HG03103 (cell line): ENCODE measurements around the gene METTL24.
"Not testable (repeated sequence)": the region's sequence is repeated elsewhere in the genome, so short reads cannot be mapped to it uniquely, and the experiment has no call there.

Source experiments
- ATAC-seq: cut with Tn5 transposase; IDR thresholded peaks from one replicate; pipeline ENCODE4 v1.9.1; 2021; ENCODE audit warnings: low read depth; ENCODE audit not compliant: unreplicated experiment

Gene METTL24

DNA sequence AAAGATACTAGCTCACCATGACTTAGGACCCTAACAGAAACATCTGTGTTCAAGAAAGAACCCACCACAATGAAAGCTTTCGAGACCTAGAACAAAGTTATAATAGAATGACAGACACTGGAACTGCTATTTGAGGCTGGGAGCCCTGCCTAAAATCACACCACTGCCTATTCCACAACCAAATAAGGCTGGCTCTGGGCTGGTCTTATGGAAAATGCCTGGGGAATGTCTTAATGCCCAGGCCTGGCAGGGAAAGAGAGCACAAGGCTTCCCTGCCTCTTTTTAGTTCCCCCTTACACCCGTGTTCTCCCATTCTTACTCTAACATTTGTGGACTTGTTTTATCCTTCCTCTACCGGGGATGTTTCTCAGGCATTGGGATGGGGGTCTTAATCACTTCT is 5.6 kb upstream of the METTL24 start:
- ATAC-seq: no peak

GRCh38 chr6:110360676-110361075 is 2.5 kb upstream of the METTL24 start:
- ATAC-seq: no peak

DNA sequence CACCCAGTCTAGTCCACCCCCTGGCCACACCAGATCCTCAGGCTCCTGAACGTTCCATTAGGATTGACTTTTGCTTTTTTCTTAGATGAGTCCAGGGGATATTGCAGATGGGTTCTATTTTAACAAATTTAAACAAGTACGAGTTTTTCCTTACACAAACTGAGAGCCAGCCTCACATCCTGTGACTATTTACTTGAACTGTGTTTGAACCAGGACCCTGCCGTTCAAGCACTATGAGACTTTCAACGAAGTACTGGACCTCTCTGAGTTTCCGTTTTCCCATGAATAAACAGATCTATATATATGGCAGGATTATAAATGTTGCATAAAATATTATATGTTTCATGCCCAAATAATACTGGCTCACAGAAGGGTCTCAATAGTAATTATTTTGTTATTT is 1.4 kb upstream of the METTL24 start:
- no peak for ATAC-seq

DNA sequence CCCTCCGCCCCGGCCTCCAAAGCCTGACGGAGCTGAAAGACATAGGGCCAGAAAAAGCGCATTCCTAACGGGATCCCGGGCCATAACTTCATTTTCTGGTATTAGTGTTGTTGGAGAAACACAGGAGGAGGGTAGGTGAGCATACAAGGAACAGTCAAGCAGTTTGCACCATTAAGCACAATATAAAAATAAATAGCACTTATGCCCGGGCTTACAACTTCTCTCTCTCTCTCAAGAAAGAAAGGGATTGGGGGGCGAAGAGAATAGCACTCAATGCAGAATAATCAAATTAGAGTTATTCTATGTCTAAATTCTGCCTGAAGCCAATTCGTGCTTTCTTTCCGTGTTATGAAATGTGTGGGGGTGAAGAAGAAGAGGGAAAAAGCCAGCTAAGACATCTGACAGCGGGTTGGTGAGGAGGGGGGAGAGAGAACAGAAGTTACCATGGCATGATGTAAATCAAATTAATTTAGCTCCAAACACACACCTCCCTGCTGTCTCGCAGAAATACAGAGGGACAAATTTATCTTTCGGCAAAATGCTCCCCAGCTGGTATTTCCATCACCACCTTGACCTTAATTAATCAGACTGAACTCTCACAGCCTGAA is 508 bp upstream of the METTL24 start:
- no peak for ATAC-seq

DNA sequence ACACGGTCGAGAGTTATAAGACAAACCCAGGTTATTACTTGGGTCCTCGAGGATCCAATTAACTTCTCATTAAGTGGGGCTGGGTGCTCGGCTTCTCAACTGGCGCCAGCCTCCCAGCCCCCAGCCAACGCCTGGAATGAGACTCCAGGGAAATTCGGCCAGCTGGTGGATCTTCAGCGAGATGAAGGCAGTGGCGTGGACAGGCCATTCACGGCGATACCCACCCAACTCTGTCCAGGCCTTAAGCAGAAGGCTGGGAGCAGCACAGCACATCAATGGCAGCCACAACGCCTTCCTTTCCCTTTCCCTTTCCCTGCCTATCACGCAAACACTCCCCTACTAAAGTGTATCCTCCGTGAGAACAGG is 868 bp downstream of the METTL24 start:
- no peak for ATAC-seq

DNA sequence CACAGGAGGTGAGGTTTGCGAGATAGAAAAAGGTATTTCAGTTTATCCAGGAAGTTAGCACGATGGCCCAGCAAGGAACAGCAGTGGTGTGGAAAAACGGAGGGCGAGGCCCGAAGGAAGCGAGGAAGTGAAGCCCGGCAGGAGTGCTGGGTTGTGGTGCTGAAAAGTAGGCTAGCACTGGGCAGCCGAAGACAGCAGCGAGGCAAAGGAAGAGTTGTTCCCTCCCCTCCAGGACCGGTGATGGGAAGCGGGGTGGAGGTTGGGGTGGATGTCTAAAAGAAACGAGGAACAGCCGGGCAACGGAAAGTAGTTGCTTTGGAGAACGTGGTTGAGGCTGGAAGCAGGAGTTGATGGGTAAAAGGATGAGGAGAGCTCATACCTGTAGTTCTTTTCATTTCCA is 1.4 kb downstream of the METTL24 start:
- no peak for ATAC-seq

DNA sequence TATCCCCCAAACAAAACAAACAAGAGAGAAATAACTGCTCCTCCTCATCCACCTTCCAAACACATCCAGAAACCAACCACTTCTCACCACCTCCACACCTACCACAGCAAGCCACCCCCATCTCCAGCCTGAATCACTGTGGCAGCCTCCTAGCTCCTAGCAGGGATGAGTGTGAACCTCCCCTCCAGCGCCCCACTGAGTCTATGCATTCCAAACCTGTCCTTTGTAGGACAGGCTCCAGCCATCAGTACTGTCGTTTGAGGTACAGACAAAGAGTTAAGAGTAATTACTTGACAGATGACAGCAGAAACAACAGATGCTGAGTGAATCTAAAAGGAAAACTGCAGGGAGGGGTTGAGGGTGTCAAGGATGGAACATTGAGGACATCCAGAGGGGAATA is 2.4 kb downstream of the METTL24 start:
- no peak for ATAC-seq

DNA sequence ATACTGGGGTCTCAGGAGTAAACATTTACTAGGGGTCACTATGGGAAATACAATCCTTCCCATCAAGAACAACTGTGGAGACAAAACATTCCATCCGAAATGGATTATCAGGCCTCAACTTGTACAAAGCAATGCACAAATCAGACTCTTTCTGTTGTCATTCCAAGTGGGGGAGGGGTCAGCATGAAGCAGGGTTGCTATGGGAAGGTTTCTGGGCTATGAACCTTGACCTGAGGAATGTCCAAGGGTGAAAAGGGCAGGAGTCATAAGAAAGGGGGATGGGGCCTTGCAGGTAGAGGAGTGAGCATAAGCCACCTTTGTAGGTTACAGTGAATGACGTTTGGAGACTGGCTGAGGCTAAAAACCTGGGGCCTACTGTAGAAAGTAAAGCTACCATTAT is 3.1 kb downstream of the METTL24 start:
- ATAC-seq: no peak

GRCh38 chr6:110354153-110354552 is 4.0 kb downstream of the METTL24 start:
- ATAC-seq: no peak

GRCh38 chr6:110353457-110354001 is 4.6 kb downstream of the METTL24 start:
- no peak for ATAC-seq

GRCh38 chr6:110352563-110353262 is 5.4 kb downstream of the METTL24 start:
- ATAC-seq: no peak

GRCh38 chr6:110351986-110352385 is 6.2 kb downstream of the METTL24 start:
- no peak for ATAC-seq

DNA sequence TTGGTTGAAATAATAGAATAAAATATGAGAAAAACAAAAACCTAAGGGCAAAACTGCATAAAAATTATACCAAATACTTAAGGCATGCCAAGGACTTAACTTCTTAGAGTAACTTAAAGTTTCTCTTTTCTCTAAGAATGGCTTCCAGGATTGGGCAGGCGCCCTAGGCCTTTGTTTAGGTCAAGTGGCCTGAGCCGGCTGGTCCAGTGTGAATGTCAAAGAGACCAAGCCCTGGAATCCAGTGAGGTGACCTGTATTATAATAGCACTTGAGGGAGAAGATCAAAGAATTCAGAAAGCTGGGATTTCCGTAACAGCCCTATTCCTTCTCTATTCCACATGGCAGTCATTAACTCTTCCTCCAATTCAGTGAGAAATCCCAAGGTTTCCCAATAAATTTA is 6.6 kb downstream of the METTL24 start:
- no peak for ATAC-seq

DNA sequence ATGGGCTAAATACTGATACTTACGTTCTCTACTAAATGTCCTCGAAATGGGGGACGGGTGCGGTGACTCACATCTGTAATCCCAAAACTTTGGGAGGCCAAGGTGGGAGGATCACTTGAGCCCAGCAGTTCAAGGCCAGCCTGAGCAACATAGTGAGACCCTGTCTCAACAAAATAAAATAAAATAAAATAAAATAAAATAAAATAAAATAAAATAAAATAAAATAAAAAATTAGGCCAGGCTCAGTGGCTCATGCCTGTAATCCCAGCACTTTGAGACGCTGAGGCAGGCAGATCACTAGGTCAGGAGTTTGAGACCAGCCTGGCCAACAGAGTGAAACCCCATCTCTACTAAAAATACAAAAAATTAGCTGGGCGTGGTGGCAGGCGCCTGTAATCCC is 7.6 kb downstream of the METTL24 start:
- not testable (repeated sequence) for ATAC-seq

DNA sequence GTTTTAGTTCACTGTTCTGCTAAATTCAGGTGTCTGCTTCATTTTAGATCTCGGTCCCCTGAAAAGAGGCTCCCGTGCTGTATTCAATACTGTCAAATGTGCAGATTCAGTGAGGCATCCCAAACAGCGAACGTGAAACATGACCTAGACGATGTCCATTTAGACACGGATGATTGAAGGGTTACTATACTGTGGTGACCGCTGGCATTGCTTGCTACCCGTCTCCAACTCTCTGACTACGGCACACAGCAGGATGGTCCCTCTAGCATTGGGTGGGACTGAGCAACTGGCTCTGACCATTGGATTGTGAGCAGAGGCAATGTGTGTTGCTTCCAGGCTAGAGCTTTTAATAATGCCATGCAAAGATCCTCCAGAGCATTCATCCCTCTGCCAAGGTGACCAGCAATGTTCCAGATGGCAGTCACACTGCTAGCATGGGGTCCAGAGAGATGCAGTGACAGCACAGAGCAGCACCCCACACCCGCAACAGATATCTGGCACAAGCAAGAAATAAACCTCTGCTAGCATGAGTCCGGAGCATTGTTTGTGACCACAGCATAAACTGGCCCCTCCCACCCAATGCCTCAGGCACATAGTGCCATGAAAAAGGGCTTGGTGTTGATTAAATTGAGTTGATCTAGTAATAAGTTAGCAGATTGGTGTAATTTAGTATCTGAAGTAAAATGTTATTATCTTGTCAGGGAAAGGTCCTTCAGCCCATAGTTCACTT is 9.0 kb downstream of the METTL24 start:
- ATAC-seq: no peak

DNA sequence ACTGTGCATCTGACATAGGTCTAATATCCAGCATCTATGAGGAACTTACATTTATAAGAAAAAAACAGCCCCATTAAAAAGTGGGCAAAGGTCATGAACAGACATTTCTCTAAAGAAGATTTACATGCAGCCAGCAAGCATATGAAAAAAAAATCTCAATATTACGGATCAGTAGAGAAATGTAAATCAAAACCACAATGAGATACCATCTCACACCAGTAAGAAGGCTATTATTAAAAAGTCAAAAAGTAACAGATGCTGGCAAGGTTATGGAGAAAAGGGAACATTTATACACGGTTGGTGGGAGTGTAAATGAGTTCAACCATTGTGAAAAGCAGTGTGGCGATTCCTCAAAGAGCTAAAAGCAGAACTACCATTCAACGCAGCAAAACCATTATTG is 13.1 kb downstream of the METTL24 start:
- ATAC-seq: no peak

GRCh38 chr6:110342759-110343158 is 15.4 kb downstream of the METTL24 start:
- ATAC-seq: no peak

DNA sequence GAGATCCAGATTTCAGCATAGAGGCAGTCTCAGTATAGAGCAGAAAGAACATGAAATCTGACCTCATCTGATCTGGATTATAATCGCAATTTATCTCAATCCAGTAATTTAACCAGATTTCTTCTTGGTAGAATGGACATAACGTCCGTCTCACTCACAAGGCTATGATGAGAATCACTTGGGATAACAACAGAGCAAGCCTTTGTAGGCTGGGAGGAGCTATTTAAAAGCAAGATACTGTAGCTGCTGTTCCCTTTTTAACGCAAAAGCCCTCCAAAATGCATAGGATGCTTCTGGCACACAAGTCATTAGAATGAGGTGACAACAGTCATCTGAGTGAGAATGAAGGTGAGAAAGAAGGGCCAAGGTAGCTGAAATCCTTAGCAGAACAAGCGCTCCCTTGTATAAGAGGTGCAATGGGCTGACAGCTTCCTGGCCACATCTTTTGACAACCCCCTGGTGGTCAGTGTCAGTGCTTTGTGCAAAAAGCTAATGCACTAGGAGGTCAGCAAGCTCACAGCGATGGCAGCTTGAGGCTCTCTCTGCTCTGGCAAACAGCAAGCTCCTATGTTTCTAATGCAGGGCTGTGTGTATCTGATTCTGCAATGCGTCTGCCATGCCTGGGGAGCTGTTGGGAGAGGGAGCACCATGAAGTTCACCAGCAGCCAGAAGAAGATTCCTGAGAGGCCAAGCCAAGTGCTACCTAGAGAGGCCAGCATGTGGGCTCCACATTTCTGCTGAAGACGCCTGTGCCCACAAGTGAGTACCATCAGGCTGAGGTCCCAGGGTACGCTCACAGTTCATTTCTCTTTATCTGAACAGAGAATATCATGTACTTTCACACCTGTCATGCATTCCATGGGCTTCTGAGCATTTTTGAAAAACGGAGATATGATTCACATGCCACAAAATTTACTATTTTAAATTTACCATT is 16.2 kb downstream of the METTL24 start:
- ATAC-seq: no peak

DNA sequence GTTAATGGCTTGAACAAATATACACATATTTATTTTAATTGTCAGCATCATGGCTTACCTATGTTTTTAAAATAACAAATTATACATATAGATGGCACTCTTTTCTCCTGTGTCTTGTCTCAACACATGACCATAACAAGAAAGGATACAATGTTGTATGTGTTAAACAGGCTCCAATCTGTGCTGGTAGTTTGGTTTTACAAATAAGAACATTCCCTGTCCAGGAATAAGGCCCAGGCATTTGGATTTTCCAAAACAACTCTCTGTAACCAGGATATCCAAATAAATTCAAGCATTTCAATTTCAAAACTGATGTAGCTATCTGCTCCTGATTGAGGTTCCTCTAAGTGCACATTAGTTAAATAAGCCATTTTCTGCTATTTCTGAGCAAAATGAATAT is 17.1 kb downstream of the METTL24 start:
- no peak for ATAC-seq

DNA sequence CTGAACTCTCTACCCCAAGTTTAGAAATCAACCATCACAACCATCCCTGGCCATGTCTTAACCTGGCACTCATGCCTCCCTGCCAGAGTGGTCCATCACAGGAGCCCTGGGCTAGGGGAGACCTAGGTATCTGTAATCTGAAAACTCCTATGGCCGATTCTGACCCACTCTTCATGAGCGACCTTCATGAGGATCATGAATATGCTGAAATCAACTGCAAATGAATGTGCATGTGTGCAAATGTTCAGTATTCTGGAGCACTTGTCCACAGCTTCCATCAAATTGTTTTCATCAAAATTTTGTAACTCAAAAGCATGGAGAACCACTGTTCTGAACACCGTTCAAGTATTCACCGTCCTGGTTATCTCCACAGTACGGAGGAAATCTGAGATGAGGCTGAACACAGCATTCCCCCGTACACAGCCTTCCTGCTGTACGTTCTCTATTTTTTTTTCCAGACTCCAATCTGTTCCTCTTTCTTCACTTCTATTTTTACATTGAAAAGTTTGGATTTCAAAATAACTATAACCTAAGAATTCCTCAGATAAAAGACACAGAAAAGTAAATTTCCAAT is 17.7 kb downstream of the METTL24 start:
- no peak for ATAC-seq
